ENCODE results near the gene DCAKD. TPM values are rescaled to one million over a fixed set of nuclear protein-coding genes. Genes with fewer than 3 reads are reported as not detected.

The DCAKD gene
- total RNA-seq, 1 experiment from 2014 or later = 48.3 TPM

- no peak for TF ChIP-seq CTCF (conservative IDR thresholded peaks at IDR 0.05)
- Histone ChIP-seq H3K79me1 (ENCODE audit: insufficient read depth, low read depth, low read length, poor library complexity, severe bottlenecking) (no peaks in the 10 kb centered on the region), H3K4ac (ENCODE audit: low read depth, low read length) (no peak overlapping the region), H3K23ac (ENCODE audit: insufficient read length, low read depth, low read length) (no peak overlapping the region), H3K18ac (ENCODE audit: insufficient read length, low read depth, low read length) (no peak overlapping the region), H4K8ac (replicated peaks; ENCODE audit: insufficient read length, low read depth, low read length) (no peak overlapping the region), H3K23me2 (ENCODE audit: insufficient read length, low read depth, low read length, poor library complexity, severe bottlenecking) (no peaks in the 10 kb centered on the region), H3K4me2 (ENCODE audit: insufficient read depth, insufficient read length, low read length) (no peak overlapping the region), H3K56ac (ENCODE audit: insufficient read length, low read depth, low read length) (no peak overlapping the region), H3K9me3 (ENCODE audit: control insufficient read depth, low read depth, low read length) (no peaks in the 10 kb centered on the region), H2BK20ac (ENCODE audit: low read depth, low read length, poor library complexity, severe bottlenecking) (no peak overlapping the region), H4K20me1 (ENCODE audit: control insufficient read depth, insufficient read depth, insufficient read length) (no peaks in the 10 kb centered on the region), H4K91ac (ENCODE audit: insufficient read length, low read depth, low read length) (no peak overlapping the region), H2AK5ac (ENCODE audit: insufficient read length, low read length) (no peak overlapping the region), H2BK12ac (ENCODE audit: insufficient read length, low read depth, low read length) (no peak overlapping the region), H2BK15ac (ENCODE audit: low read depth, low read length) (no peak overlapping the region), H3K27me3 (ENCODE audit: insufficient read depth, low read length) (no peaks in the 10 kb centered on the region), H4K5ac (ENCODE audit: insufficient read length, low read depth, low read length) (no peak overlapping the region), H3K14ac (ENCODE audit: insufficient read depth, low read length) (no peak overlapping the region), H3K79me2 (ENCODE audit: insufficient read depth, low read length) (no peaks in the 10 kb centered on the region), H3K4me1 (ENCODE audit: insufficient read depth, low read length) (no peaks in the 10 kb centered on the region; the same call in 1 of the 2 replicates), H2BK120ac (ENCODE audit: low read depth, low read length, poor library complexity, severe bottlenecking) (no peak overlapping the region), H2BK5ac (ENCODE audit: insufficient read length, low read length) (no peak overlapping the region), H3K27ac (ENCODE audit: insufficient read length, low read depth, low read length) (no peak overlapping the region), H2AFZ (ENCODE audit: low read length) (no peak overlapping the region), H3K9ac (ENCODE audit: extremely low read depth, insufficient read length, low read length) (no peak overlapping the region), H3T11ph (ENCODE audit: low read length) (no peak overlapping the region)
- H3K27ac Mint-ChIP-seq = no peak overlapping the region
- H3K9me3 Mint-ChIP-seq = peaks cover 0 to 2% of the 10 kb centered on the region in 2 experiments; a peak in 1 of 5 replicates
- no peaks in the 10 kb centered on the region; a peak in 1 of 7 replicates for H3K36me3 Mint-ChIP-seq (ENCODE audit: insufficient read depth in 1 of 3, low read depth in 3 of 3)
- H3K27me3 Mint-ChIP-seq (ENCODE audit: low read depth) = peaks cover 56% of the 10 kb centered on the region
- H3K4me1 Mint-ChIP-seq = peaks cover 9 to 40% of the 10 kb centered on the region in 2 experiments
- no CpG with 5 or more reads among the region's 5 CpGs for WGBS (ENCODE audit: extremely low coverage, insufficient read length, low lambda C conversion rate)
- no peak for DNase-seq
- H3K4me3 Mint-ChIP-seq = no peak overlapping the region
Observed at GRCh38 chr17:44978807-44979206, 72.6 kb downstream of the DCAKD start.

Measured in H9 (cell line).